ENCODE data around the gene HIGD1C. TPM values are rescaled to one million over a fixed set of nuclear protein-coding genes. Genes with fewer than 3 reads are reported as not detected.

The HIGD1C gene
- total and polyA plus RNA-seq, 2 of the 8 experiments (the other 6 are each of a cell fraction or from before 2014, with no cell fraction given) = not detected

DNA sequence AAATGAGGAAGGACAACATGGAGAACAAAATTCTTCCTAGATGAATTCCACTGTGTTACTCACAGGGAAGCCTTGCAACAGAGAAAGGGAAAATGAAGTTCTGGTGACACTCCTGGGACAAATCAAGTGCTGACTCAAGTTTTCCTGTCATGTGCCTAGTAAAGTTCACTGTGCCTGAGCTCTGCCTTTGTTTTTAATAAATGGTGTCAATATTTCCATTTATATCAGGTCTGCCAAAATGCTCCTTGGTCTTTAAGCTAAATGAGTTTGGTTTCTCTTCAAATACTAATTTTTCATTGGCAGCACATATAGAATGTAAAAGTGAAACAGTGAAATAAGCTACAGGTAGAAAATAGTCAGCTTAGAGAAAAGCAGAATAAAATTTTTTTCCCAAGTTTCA lies 33.0 kb downstream of the HIGD1C start:
- Histone ChIP-seq H4K20me1 (replicated peaks in 1 of 2; ENCODE audit: control insufficient read depth in 1 of 2, insufficient read depth in 2 of 2, low read length in 2 of 2) (peaks cover 0 to 2% of the 10 kb centered on the region in 2 experiments), H3K9me3 (ENCODE audit: insufficient read depth in 2 of 2, low read depth in 1 of 2, low read length in 1 of 2) (no peaks in the 10 kb centered on the region), H2AFZ (ENCODE audit: low read length) (no peak overlapping the region), H3K27ac (ENCODE audit: low read depth, low read length) (no peak overlapping the region), H3K79me2 (ENCODE audit: control insufficient read depth in 1 of 2, insufficient read depth in 2 of 2, low read length in 2 of 2) (no peaks in the 10 kb centered on the region), H2BK20ac (ENCODE audit: low read length) (no peak overlapping the region), H3K4me1 (replicated peaks in 1 of 4; ENCODE audit: control insufficient read depth in 3 of 4, insufficient read depth in 4 of 4, low read length in 3 of 4) (no peaks in the 10 kb centered on the region; a peak in 1 of 7 replicates), H4K91ac (replicated peaks; ENCODE audit: insufficient read length, low read length) (no peak overlapping the region), H3K4me2 (ENCODE audit: insufficient read depth in 1 of 2, low read depth in 2 of 2, low read length in 2 of 2) (no peak overlapping the region), H3K27me3 (replicated peaks in 1 of 4; ENCODE audit: control insufficient read depth in 3 of 4, extremely low read depth in 1 of 4, insufficient read depth in 3 of 4, low read length in 3 of 4) (no peaks in the 10 kb centered on the region), H2BK5ac (ENCODE audit: low read depth, low read length) (no peak overlapping the region), H2BK15ac (ENCODE audit: low read length) (no peak overlapping the region), H3K79me1 (ENCODE audit: low read depth, low read length) (no peaks in the 10 kb centered on the region), H3K23ac (ENCODE audit: insufficient read length) (no peak overlapping the region), H2BK12ac (ENCODE audit: low read depth, low read length) (no peak overlapping the region), H3K4ac (replicated peaks; ENCODE audit: insufficient read length, low read depth, low read length) (no peak overlapping the region), H4K8ac (ENCODE audit: extremely low read depth, insufficient read depth, low read length) (no peak overlapping the region), H3K9ac (replicated peaks in 1 of 4; ENCODE audit: extremely low read depth in 1 of 4, low read depth in 3 of 4, low read length in 3 of 4) (no peak overlapping the region), H3K18ac (ENCODE audit: extremely low read depth, low read length) (no peak overlapping the region), H3K23me2 (ENCODE audit: low read depth, low read length) (no peaks in the 10 kb centered on the region), H2AK5ac (ENCODE audit: low read depth, low read length) (no peak overlapping the region), H3K56ac (replicated peaks; ENCODE audit: insufficient read length, low read depth, low read length) (no peak overlapping the region), H3K14ac (ENCODE audit: insufficient read length) (no peak overlapping the region), H2BK120ac (replicated peaks; ENCODE audit: low read depth, low read length) (no peak overlapping the region), H4K5ac (ENCODE audit: insufficient read length, low read depth, low read length) (no peak overlapping the region), H3K36me3 (ENCODE audit: control insufficient read depth in 2 of 4, insufficient read depth in 4 of 4, low read length in 3 of 4) (peaks cover 5 to 21% (median 10%) of the 10 kb centered on the region in 4 experiments; a peak in 7 of 8 replicates), H3K4me3 (ENCODE audit: extremely low read depth in 1 of 4, insufficient read depth in 2 of 4, low read depth in 3 of 4, low read length in 4 of 4) (no peak overlapping the region)
- TF ChIP-seq CBX5 (IDR thresholded peaks at IDR 0.05; ENCODE audit: low read depth, low read length) (no peak), BACH1 (IDR thresholded peaks at IDR 0.05; ENCODE audit: low read length) (no peak), SIN3A (conservative IDR thresholded peaks at IDR 0.05 in 1 of 2, IDR thresholded peaks at IDR 0.05 in 1 of 2; ENCODE audit: low read depth in 1 of 2, low read length in 2 of 2) (no peak), BCL11A (IDR thresholded peaks at IDR 0.05; ENCODE audit: low read depth in 2 of 2, low read length in 2 of 2) (no peak), HDAC6 (IDR thresholded peaks at IDR 0.05; ENCODE audit: low read depth, low read length) (no peak)
- FAIRE-seq (no peak), DNase-seq (ENCODE audit: low read depth in 1 of 2, low spot score in 2 of 2) (no peak)
- ChIA-PET POLR2A (ENCODE audit: partially characterized antibody) (interaction anchor here (0.6 to 1.5 kb wide), 5 partner anchors 142 to 222 kb away, joined by 3 to 4 read pairs (median 3); partner anchors contain the start of genes ATF1 and TMPRSS12), CTCF (ENCODE audit: partially characterized antibody) (interaction anchor here (1.0 to 7.0 kb wide), 11 partner anchors 10 to 219 kb away, joined by 3 to 89 read pairs (median 4); partner anchors contain the start of gene SLC11A2)

All from H1 (cell line).